Measurements from ENCODE around the gene HTR7.

The HTR7 gene

GRCh38 chr10:90790422-90790821 lies 67.4 kb downstream of the HTR7 start:
- no peak for DNase-seq (ENCODE audit: low read depth)
- no peak overlapping the region for H3K4me3 ChIP-seq (replicated peaks; ENCODE audit: low read depth, low read length)
- no peak for TF ChIP-seq CTCF (IDR thresholded peaks at IDR 0.05; ENCODE audit: low read length, missing control alignments)

GRCh38 chr10:90788968-90789367 lies 68.9 kb downstream of the HTR7 start:
- no peak for TF ChIP-seq CTCF (IDR thresholded peaks at IDR 0.05; ENCODE audit: low read length, missing control alignments)
- DNase-seq (ENCODE audit: low read depth): no peak
- no peak overlapping the region for H3K4me3 ChIP-seq (replicated peaks; ENCODE audit: low read depth, low read length)

GRCh38 chr10:90788199-90788491 lies 69.7 kb downstream of the HTR7 start:
- no peak for TF ChIP-seq CTCF (IDR thresholded peaks at IDR 0.05; ENCODE audit: low read length, missing control alignments)
- no peak for DNase-seq (ENCODE audit: low read depth)

GRCh38 chr10:90787393-90788198 lies 70.2 kb downstream of the HTR7 start:
- TF ChIP-seq CTCF (IDR thresholded peaks at IDR 0.05; ENCODE audit: low read length, missing control alignments): peak; percentile 98
- DNase-seq (ENCODE audit: low read depth): peak; percentile 62
- no peak overlapping the region for H3K4me3 ChIP-seq (replicated peaks; ENCODE audit: low read depth, low read length)

More at GRCh38 chr10:90788199-90788491, 69.7 kb downstream of the HTR7 start:
- H3K4me3 ChIP-seq (replicated peaks; ENCODE audit: low read depth, low read length): no peak overlapping the region

GRCh38 chr10:90785782-90786181 lies 72.1 kb downstream of the HTR7 start:
- no peak for DNase-seq (ENCODE audit: low read depth)
- TF ChIP-seq CTCF (IDR thresholded peaks at IDR 0.05; ENCODE audit: low read length, missing control alignments): no peak

GRCh38 chr10:90784771-90785170 lies 73.1 kb downstream of the HTR7 start:
- no peak overlapping the region for H3K4me3 ChIP-seq (replicated peaks; ENCODE audit: low read depth, low read length)
- TF ChIP-seq CTCF (IDR thresholded peaks at IDR 0.05; ENCODE audit: low read length, missing control alignments): no peak
- DNase-seq (ENCODE audit: low read depth): no peak

More at GRCh38 chr10:90785782-90786181, 72.1 kb downstream of the HTR7 start:
- H3K4me3 ChIP-seq (replicated peaks; ENCODE audit: low read depth, low read length): no peak overlapping the region

GRCh38 chr10:90780488-90780887 lies 77.4 kb downstream of the HTR7 start:
- no peak for DNase-seq (ENCODE audit: low read depth)
- no peak overlapping the region for H3K4me3 ChIP-seq (replicated peaks; ENCODE audit: low read depth, low read length)
- no peak for TF ChIP-seq CTCF (IDR thresholded peaks at IDR 0.05; ENCODE audit: low read length, missing control alignments)

Data from fibroblast of pulmonary artery (primary cell).